Body of pancreas (tissue), 4 donors: ENCODE measurements around the gene PACS2. TPM values are rescaled to one million over a fixed set of nuclear protein-coding genes. Genes with fewer than 3 reads are reported as not detected.
A peak's percentile ranks its signal among the peaks of the same experiment; 100 is the strongest.
"Not testable (repeated sequence)": the region's sequence is repeated elsewhere in the genome, so short reads cannot be mapped to it uniquely, and the experiment has no call there.

ENCODE experiments used
- ATAC-seq: fragments of 150-250 bp; one replicate; pipeline ENCODE4 v1.9.1; 2016
- DNase-seq, 4 donors: peaks; one replicate each; pipeline ENCODE4 v3.0.0-alpha.2; 2019
- H3K27ac ChIP-seq, 4 donors: fragments of 200-600 bp; sonication (generic); 1 replicate in 3 of 4; 2 replicates in 1 of 4; pipeline versions ENCODE4 v1.5.1 to v1.6.1; 2016 to 2019; ENCODE audit warnings: mild to moderate bottlenecking in 1 of 4, mixed read lengths in 1 of 4, moderate library complexity in 1 of 4
- H3K27me3 ChIP-seq, 2 donors: fragments of 200-600 bp; sonication (generic); one replicate each; pipeline ENCODE4 v1.6.0; 2016; ENCODE audit warnings: mild to moderate bottlenecking in 1 of 2
- H3K36me3 ChIP-seq, 2 donors: fragments of 200-600 bp; sonication (generic); replicated peaks in 1 of 2; 2 replicates each; pipeline ENCODE4 v1.5.1; 2016; ENCODE audit warnings: low read depth in 2 of 2; ENCODE audit not compliant: insufficient read depth in 1 of 2
- H3K4me1 ChIP-seq: fragments of 200-600 bp; sonication (generic); one replicate; pipeline ENCODE4 v1.6.0; 2016
- H3K4me3 ChIP-seq, 2 donors: fragments of 200-600 bp; sonication (generic); 1 replicate in 1 of 2; 2 replicates in 1 of 2; pipeline ENCODE4 v1.5.1; 2016 to 2019
- H3K9me3 ChIP-seq, 3 donors: fragments of 200-600 bp; sonication (generic); 1 replicate in 2 of 3; 2 replicates in 1 of 3; pipeline ENCODE4 v1.5.1; 2016
- POLR2A ChIP-seq, 3 donors: fragments of 450-650 bp; IDR thresholded peaks; one replicate each; pipeline ENCODE4 v1.6.1; 2016; ENCODE audit warnings: antibody characterized with exemption in 3 of 3, mild to moderate bottlenecking in 2 of 3
- WGBS, 2 donors: methylation state at CpG; one replicate each; pipeline ENCODE4 v1.1.5; 2017; 5-methylcytosine and 5-hydroxymethylcytosine counted together
- intact Hi-C: fragments of 100-400 bp; cut with DNase I; formaldehyde crosslinking; loops from one replicate; pipeline ENCODE4 v1.15.1; 2023
- total RNA-seq, 2 donors: library from RNA; depleted of rRNA; stranded (reverse); fragments of >200 nt; gene quantifications; one replicate each; pipeline ENCODE4 v1.1.0, GENCODE V29; 2016
- TF ChIP-seq, protein P1 (sequence below), 7 experiments: fragments of 450-650 bp in 4 of 7; fragments of 200-600 bp in 3 of 7; sonication (generic) in 3 of 7; IDR thresholded peaks; one replicate each; pipeline ENCODE4 v1.5.1; 2016 to 2019; ENCODE audit warnings: antibody characterized with exemption in 7 of 7

The PACS2 gene
- total RNA-seq, 2 donors from 2014 or later, result 56.6 to 102 TPM

DNA sequence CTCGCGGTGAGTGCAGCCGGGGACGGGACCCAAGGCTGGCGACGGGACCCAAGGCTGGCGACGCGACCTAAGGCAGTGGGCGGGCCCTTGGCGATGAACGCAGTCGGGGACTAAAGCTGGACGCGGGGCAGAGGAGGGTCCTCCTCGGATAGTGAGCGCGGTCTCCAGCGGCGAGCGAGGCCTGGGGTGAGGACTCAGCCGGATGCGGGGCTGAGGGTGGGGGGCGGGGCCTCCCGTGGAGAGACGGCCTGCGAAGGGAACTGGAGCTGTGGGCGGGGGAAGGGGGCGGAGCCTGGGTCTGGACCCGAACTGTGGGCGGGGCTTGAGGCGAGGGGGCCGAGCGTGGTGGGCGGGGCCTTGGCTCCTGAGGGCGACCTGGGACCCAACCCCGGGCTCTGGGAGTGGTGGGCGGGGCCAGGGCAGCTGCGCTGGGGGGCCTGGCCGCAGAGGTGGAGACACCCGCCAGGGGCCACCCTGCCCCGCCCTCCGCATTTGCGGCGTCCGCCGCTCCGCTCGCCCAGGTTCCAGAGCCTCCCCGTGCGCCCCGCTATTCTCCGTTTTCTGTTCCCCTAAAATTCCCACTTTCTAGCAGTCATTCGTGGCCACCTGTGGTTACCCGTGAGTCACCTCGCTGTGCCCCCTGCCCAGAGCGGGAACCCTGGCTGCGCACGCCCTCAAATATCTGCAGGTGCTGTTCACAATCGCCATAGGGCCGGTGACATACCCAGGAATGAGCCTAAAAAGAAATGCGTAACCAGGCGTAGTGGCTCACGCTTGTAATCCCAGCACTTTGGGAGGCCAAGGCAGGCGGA, 13.2 kb upstream of the PACS2 start:
- intact Hi-C loops, result no loop called here

DNA sequence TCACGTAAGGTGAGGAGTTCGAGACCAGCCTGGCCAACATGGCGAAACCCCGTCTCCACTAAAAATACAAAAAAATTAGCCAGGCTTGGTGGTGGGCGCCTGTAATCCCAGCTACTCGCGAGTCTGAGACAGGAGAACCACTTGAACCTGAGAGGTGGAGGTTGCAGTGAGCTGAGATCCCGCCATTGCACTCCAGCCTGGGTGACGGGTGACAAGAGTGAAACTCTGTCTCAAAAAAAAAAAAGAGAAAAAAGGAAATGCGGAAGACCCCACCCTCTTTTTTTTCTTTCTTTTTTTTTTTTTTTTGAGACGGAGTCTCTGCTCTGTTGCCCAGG, 12.7 kb upstream of the PACS2 start:
- Histone ChIP-seq H3K27ac (peak overlapping the region; percentile 94 to 99 (median 98)), H3K4me3 (peak overlapping the region in 1 of 2 donors; percentile 59), H3K4me1 (peaks cover 26% of the 10 kb centered on the region)
- ATAC-seq, intact Hi-C loops, H3K27me3 ChIP-seq, DNase-seq, H3K36me3 ChIP-seq, H3K9me3 ChIP-seq: not testable (repeated sequence)
- WGBS, 2 donors, result 60 to 77% methylated on average over 11 of the region's 11 CpGs

More for the DNA sequence above, 13.2 kb upstream of the PACS2 start:
- peaks cover 26% of the 10 kb centered on the region for H3K4me1 ChIP-seq
- peak overlapping the region; percentile 48 to 59 for H3K4me3 ChIP-seq
- 3 to 10% methylated on average over 21 to 62 of the region's 65 CpGs for WGBS, 2 donors
- DNase-seq (peak; percentile 99 to 100 (median 100)), ATAC-seq (peak; percentile 88)
- peak overlapping the region; percentile 94 to 99 (median 98) for H3K27ac ChIP-seq
- H3K9me3 ChIP-seq, result no peaks in the 10 kb centered on the region
- no peaks in the 10 kb centered on the region for H3K36me3 ChIP-seq
- peak in 2 of 3 donors; percentile 73 to 75 for TF ChIP-seq POLR2A (IDR thresholded peaks at IDR 0.05)
- TF ChIP-seq, protein P1, sequence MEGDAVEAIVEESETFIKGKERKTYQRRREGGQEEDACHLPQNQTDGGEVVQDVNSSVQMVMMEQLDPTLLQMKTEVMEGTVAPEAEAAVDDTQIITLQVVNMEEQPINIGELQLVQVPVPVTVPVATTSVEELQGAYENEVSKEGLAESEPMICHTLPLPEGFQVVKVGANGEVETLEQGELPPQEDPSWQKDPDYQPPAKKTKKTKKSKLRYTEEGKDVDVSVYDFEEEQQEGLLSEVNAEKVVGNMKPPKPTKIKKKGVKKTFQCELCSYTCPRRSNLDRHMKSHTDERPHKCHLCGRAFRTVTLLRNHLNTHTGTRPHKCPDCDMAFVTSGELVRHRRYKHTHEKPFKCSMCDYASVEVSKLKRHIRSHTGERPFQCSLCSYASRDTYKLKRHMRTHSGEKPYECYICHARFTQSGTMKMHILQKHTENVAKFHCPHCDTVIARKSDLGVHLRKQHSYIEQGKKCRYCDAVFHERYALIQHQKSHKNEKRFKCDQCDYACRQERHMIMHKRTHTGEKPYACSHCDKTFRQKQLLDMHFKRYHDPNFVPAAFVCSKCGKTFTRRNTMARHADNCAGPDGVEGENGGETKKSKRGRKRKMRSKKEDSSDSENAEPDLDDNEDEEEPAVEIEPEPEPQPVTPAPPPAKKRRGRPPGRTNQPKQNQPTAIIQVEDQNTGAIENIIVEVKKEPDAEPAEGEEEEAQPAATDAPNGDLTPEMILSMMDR (IDR thresholded peaks at IDR 0.05), result peak in 2 of 7 experiments; percentile 5 to 17
- no peaks in the 10 kb centered on the region for H3K27me3 ChIP-seq

DNA sequence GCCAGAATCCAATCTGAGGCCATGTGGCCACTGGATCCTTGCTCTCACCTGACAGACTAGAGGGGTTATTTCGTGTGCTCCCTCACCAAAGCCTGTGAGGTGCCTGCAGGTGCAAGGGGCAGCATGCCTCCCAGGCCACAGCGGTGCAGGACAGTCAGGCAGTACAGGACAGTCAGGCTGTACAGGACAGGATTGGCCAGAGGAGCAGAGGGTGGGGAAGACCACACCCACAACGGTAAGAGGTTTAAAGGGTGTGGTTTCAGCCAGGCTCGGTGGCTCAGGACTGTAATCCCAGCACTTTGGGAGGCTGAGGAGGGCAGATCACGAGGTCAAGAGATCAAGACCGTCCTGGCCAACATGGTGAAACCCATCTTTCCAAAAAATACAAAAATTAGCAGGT, 10.6 kb upstream of the PACS2 start:
- no peak overlapping the region for H3K4me3 ChIP-seq
- DNase-seq (no peak), ATAC-seq (no peak)
- H3K36me3 ChIP-seq, result no peaks in the 10 kb centered on the region
- peaks cover 16% of the 10 kb centered on the region for H3K4me1 ChIP-seq
- H3K27ac ChIP-seq, result no peak overlapping the region
- no peak for TF ChIP-seq POLR2A (IDR thresholded peaks at IDR 0.05)
- TF ChIP-seq, protein P1 (IDR thresholded peaks at IDR 0.05), result no peak
- no peaks in the 10 kb centered on the region for H3K27me3 ChIP-seq
- intact Hi-C loops, result no loop called here
- no peaks in the 10 kb centered on the region for H3K9me3 ChIP-seq
- 67 to 74% methylated on average over 6 of the region's 6 CpGs for WGBS, 2 donors

DNA sequence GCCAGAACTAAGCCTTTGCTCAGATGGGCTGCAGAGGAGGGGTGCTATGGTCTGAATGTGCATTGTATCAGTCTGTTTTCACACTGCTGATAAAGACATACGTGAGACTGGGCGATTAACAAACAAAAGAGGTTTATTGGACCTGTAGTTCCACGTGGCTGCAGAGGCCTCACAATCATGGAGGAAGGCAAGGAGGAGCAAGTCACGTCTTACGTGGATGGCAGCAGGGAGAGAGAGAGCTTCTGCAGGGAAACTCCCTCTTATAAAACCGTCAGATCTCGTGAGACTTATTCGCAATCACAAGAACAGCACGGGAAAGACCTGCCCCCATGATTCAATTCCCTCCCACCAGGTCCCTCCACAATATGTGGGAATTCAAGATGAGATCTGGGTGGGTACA, 10.0 kb upstream of the PACS2 start:
- TF ChIP-seq POLR2A (IDR thresholded peaks at IDR 0.05), result no peak
- TF ChIP-seq, protein P1 (IDR thresholded peaks at IDR 0.05), result no peak
- 83 to 84% methylated on average over 9 of the region's 9 CpGs for WGBS, 2 donors

DNA sequence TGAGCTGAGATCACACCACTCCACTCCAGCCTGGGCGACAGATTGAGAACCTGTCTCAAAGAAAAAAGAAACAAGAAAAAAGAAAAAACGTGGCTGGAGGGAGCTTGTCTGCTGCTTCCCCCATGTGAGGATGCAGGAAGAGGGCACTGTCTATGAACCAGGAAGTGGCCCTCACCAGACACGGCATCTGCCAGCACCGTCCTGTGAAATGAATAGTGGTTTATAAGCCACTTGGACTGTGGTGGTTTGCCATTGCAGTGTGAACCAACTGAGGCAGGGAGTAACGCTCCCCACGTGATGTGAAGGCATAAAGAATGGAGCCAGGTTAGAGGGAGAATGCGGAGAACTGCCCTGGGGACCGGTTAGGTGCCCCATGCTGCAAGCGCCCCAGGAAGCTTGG, 9.2 kb upstream of the PACS2 start:
- intact Hi-C loops, result no loop called here
- DNase-seq, result no peak
- WGBS, 2 donors, result 72 to 77% methylated on average over 7 to 9 of the region's 9 CpGs

More for the DNA sequence above, 10.0 kb upstream of the PACS2 start:
- Histone ChIP-seq H3K27me3 (no peaks in the 10 kb centered on the region), H3K27ac (no peak overlapping the region), H3K9me3 (no peaks in the 10 kb centered on the region), H3K4me3 (no peak overlapping the region), H3K4me1 (peaks cover 14% of the 10 kb centered on the region), H3K36me3 (no peaks in the 10 kb centered on the region)
- DNase-seq (no peak), ATAC-seq (no peak)
- intact Hi-C loops, result no loop called here

More for the DNA sequence above, 9.2 kb upstream of the PACS2 start:
- TF ChIP-seq POLR2A (IDR thresholded peaks at IDR 0.05), result no peak
- TF ChIP-seq, protein P1 (IDR thresholded peaks at IDR 0.05), result no peak
- Histone ChIP-seq H3K4me1 (peaks cover 12% of the 10 kb centered on the region), H3K27me3 (no peaks in the 10 kb centered on the region), H3K9me3 (no peaks in the 10 kb centered on the region), H3K36me3 (no peaks in the 10 kb centered on the region), H3K27ac (no peak overlapping the region), H3K4me3 (no peak overlapping the region)
- ATAC-seq, result no peak
